ENCODE data around the gene ENPP7.

Gene ENPP7

GRCh38 chr17:79781736-79782575, 51.2 kb downstream of the ENPP7 start:
- peak overlapping the region; percentile 39 for H3K9ac ChIP-seq (ENCODE audit: insufficient read length, low read depth)
- peaks cover 73% of the 10 kb centered on the region for H3K36me3 ChIP-seq (ENCODE audit: insufficient read depth, insufficient read length, low read length)

DNA sequence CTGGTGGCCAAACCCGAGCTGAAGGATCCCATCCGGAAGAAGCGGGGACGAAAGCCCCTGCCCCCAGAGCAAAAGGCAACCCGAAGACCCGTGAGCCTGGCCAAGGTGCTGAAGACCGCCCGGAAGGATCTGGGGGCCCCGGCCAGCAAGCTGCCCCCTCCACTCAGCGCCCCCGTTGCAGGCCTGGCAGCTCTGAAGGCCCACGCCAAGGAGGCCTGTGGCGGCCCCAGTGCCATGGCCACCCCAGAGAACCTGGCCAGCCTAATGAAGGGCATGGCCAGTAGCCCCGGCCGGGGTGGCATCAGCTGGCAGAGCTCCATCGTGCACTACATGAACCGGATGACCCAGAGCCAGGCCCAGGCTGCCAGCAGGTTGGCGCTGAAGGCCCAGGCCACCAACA, 53.1 kb downstream of the ENPP7 start:
- no peak for TF ChIP-seq YY1 (IDR thresholded peaks at IDR 0.05; ENCODE audit: insufficient read depth, insufficient read length)
- TF ChIP-seq ZNF274 (IDR thresholded peaks at IDR 0.05; ENCODE audit: low read depth, low read length), result no peak
- TF ChIP-seq SUZ12 (IDR thresholded peaks at IDR 0.05; ENCODE audit: extremely low read depth, insufficient read depth, insufficient read length), result no peak
- Histone ChIP-seq H3K27me3 (ENCODE audit: insufficient read depth, insufficient read length) (no peaks in the 10 kb centered on the region), H3K36me3 (ENCODE audit: insufficient read depth, insufficient read length, low read length) (peaks cover 73% of the 10 kb centered on the region), H3K9me3 (ENCODE audit: insufficient read depth, low read length) (no peaks in the 10 kb centered on the region), H3K9ac (ENCODE audit: insufficient read length, low read depth) (no peak overlapping the region), H3K4me1 (ENCODE audit: insufficient read depth, insufficient read length) (peaks cover 35% of the 10 kb centered on the region), H3K4me3 (ENCODE audit: insufficient read length, low read depth) (no peak overlapping the region)
- DNase-seq (ENCODE audit: low read depth, low spot score), result no peak

More at GRCh38 chr17:79781736-79782575, 51.2 kb downstream of the ENPP7 start:
- H3K4me3 ChIP-seq (ENCODE audit: insufficient read length, low read depth), result no peak overlapping the region
- peaks cover 29% of the 10 kb centered on the region for H3K4me1 ChIP-seq (ENCODE audit: insufficient read depth, insufficient read length)
- DNase-seq (ENCODE audit: low read depth, low spot score), result no peak
- TF ChIP-seq SUZ12 (IDR thresholded peaks at IDR 0.05; ENCODE audit: extremely low read depth, insufficient read depth, insufficient read length) (no peak), YY1 (IDR thresholded peaks at IDR 0.05; ENCODE audit: insufficient read depth, insufficient read length) (no peak), ZNF274 (IDR thresholded peaks at IDR 0.05; ENCODE audit: low read depth, low read length) (no peak)
- no peaks in the 10 kb centered on the region for H3K27me3 ChIP-seq (ENCODE audit: insufficient read depth, insufficient read length)
- no peaks in the 10 kb centered on the region for H3K9me3 ChIP-seq (ENCODE audit: insufficient read depth, low read length)

- Histone ChIP-seq H3K4me3 (ENCODE audit: insufficient read length, low read depth) (no peak overlapping the region), H3K36me3 (ENCODE audit: insufficient read depth, insufficient read length, low read length) (peaks cover 70% of the 10 kb centered on the region), H3K27me3 (ENCODE audit: insufficient read depth, insufficient read length) (no peaks in the 10 kb centered on the region), H3K9ac (ENCODE audit: insufficient read length, low read depth) (no peak overlapping the region), H3K4me1 (ENCODE audit: insufficient read depth, insufficient read length) (peaks cover 31% of the 10 kb centered on the region), H3K9me3 (ENCODE audit: insufficient read depth, low read length) (no peaks in the 10 kb centered on the region)
- no peak for DNase-seq (ENCODE audit: low read depth, low spot score)
- TF ChIP-seq ZNF274 (IDR thresholded peaks at IDR 0.05; ENCODE audit: low read depth, low read length) (no peak), SUZ12 (IDR thresholded peaks at IDR 0.05; ENCODE audit: extremely low read depth, insufficient read depth, insufficient read length) (no peak), YY1 (IDR thresholded peaks at IDR 0.05; ENCODE audit: insufficient read depth, insufficient read length) (no peak)
These were observed 53.7 kb downstream of the ENPP7 start for GRCh38 chr17:79784353-79785016.

- Histone ChIP-seq H3K4me1 (ENCODE audit: insufficient read depth, insufficient read length) (peaks cover 31% of the 10 kb centered on the region), H3K9me3 (ENCODE audit: insufficient read depth, low read length) (no peaks in the 10 kb centered on the region), H3K27me3 (ENCODE audit: insufficient read depth, insufficient read length) (peaks cover 7% of the 10 kb centered on the region), H3K4me3 (ENCODE audit: insufficient read length, low read depth) (no peak overlapping the region), H3K9ac (ENCODE audit: insufficient read length, low read depth) (no peak overlapping the region), H3K36me3 (ENCODE audit: insufficient read depth, insufficient read length, low read length) (peaks cover 62% of the 10 kb centered on the region)
- TF ChIP-seq SUZ12 (IDR thresholded peaks at IDR 0.05; ENCODE audit: extremely low read depth, insufficient read depth, insufficient read length) (no peak), ZNF274 (IDR thresholded peaks at IDR 0.05; ENCODE audit: low read depth, low read length) (no peak), YY1 (IDR thresholded peaks at IDR 0.05; ENCODE audit: insufficient read depth, insufficient read length) (no peak)
- no peak for DNase-seq (ENCODE audit: low read depth, low spot score)
These were observed 54.5 kb downstream of the ENPP7 start for GRCh38 chr17:79785017-79785899.

DNA sequence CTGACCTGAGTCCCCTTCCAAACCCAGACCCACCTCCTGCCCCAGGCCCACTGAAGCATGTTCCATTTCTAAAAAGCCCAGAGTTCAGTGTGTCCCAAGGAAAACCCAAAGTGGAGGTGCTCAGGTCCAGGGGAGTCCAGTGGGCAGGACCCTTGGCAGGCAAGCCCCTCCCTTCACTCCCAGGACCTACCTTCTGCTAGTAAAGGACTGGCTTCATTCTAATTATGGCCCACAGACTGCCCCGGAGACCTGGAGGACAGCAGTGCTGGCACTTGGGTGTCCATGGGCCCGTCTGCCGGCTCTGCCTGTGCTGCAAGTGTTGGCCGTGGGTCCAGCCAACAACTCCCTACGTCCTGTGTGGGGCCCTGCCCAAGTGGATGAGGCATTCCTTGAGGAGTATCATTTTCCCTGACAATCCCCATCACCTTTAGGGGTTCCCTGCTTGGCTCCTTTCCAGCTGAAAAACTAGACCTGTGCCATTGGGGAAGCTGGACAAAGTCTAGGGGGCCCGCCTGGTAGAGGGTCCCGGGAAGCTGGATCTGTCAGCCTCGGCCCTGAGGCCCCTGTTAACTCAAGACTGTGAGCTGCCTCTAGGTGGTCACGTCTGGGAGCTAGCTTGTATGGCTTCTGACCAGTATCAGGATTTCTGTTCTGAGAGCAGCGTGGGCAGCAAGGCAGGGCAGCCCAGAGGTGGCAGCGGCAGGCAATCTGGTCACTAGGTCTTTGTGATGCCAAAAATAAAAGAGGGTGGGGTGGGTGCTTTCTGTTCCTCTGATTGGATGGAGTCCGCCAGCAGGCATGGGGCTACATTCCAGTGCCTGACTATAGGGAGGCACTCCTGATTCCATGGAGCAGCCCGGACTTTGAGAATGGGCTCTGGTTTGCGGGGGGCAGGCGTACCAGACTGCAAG, 55.4 kb downstream of the ENPP7 start:
- TF ChIP-seq ZNF274 (IDR thresholded peaks at IDR 0.05; ENCODE audit: low read depth, low read length), result no peak
- TF ChIP-seq YY1 (IDR thresholded peaks at IDR 0.05; ENCODE audit: insufficient read depth, insufficient read length), result no peak
- no peak for TF ChIP-seq SUZ12 (IDR thresholded peaks at IDR 0.05; ENCODE audit: extremely low read depth, insufficient read depth, insufficient read length)
- no peak for DNase-seq (ENCODE audit: low read depth, low spot score)
- Histone ChIP-seq H3K36me3 (ENCODE audit: insufficient read depth, insufficient read length, low read length) (peaks cover 53% of the 10 kb centered on the region), H3K4me1 (ENCODE audit: insufficient read depth, insufficient read length) (peaks cover 32% of the 10 kb centered on the region), H3K9me3 (ENCODE audit: insufficient read depth, low read length) (no peaks in the 10 kb centered on the region), H3K4me3 (ENCODE audit: insufficient read length, low read depth) (no peak overlapping the region), H3K27me3 (ENCODE audit: insufficient read depth, insufficient read length) (peaks cover 16% of the 10 kb centered on the region), H3K9ac (ENCODE audit: insufficient read length, low read depth) (no peak overlapping the region)

- no peak overlapping the region for H3K4me3 ChIP-seq (ENCODE audit: insufficient read length, low read depth)
- no peak for DNase-seq (ENCODE audit: low read depth, low spot score)
- peaks cover 44% of the 10 kb centered on the region for H3K36me3 ChIP-seq (ENCODE audit: insufficient read depth, insufficient read length, low read length)
- H3K9ac ChIP-seq (ENCODE audit: insufficient read length, low read depth), result peak overlapping the region; percentile 24
- H3K27me3 ChIP-seq (ENCODE audit: insufficient read depth, insufficient read length), result peaks cover 25% of the 10 kb centered on the region
- no peaks in the 10 kb centered on the region for H3K9me3 ChIP-seq (ENCODE audit: insufficient read depth, low read length)
- TF ChIP-seq ZNF274 (IDR thresholded peaks at IDR 0.05; ENCODE audit: low read depth, low read length) (no peak), SUZ12 (IDR thresholded peaks at IDR 0.05; ENCODE audit: extremely low read depth, insufficient read depth, insufficient read length) (no peak), YY1 (IDR thresholded peaks at IDR 0.05; ENCODE audit: insufficient read depth, insufficient read length) (no peak)
- peaks cover 26% of the 10 kb centered on the region for H3K4me1 ChIP-seq (ENCODE audit: insufficient read depth, insufficient read length)
These were observed 56.3 kb downstream of the ENPP7 start for GRCh38 chr17:79786930-79787643.
